Lung microvascular endothelial cell (primary cell): ENCODE measurements around the gene PCNX1. TPM values are rescaled to one million over a fixed set of nuclear protein-coding genes. Genes with fewer than 3 reads are reported as not detected.
"Not testable (repeated sequence)": the region's sequence is repeated elsewhere in the genome, so short reads cannot be mapped to it uniquely, and the experiment has no call there.

Source experiments
- DNase-seq, 2 donors: peaks; one replicate each; pipeline versions ENCODE4 v3.0.0 to v3.0.0-alpha.2; 2010; ENCODE audit warnings: low read depth in 2 of 2
- total RNA-seq: library from RNA; depleted of rRNA; stranded (reverse); fragments of >200 nt; gene quantifications from 2 replicates; pipeline ENCODE4 v1.2.1, GENCODE V29; 2014

The PCNX1 gene
- total RNA-seq, 1 donor from 2014 or later, result 31.2 TPM

GRCh38 chr14:71121711-71122110 is 214.5 kb downstream of the PCNX1 start:
- DNase-seq, result no peak

GRCh38 chr14:71122866-71123565 is 215.8 kb downstream of the PCNX1 start:
- no peak for DNase-seq

GRCh38 chr14:71123579-71124135 is 216.4 kb downstream of the PCNX1 start:
- no peak for DNase-seq

GRCh38 chr14:71129716-71130490 is 222.6 kb downstream of the PCNX1 start:
- DNase-seq, result not testable (repeated sequence)

- peak; percentile 10 to 85 for DNase-seq
These were observed 223.4 kb downstream of the PCNX1 start for GRCh38 chr14:71130491-71131179.

- DNase-seq, result no peak
These were observed 226.0 kb downstream of the PCNX1 start for GRCh38 chr14:71133296-71133695.

GRCh38 chr14:71135496-71135895 is 228.2 kb downstream of the PCNX1 start:
- no peak for DNase-seq

GRCh38 chr14:71135911-71136310 is 228.7 kb downstream of the PCNX1 start:
- no peak for DNase-seq

- DNase-seq, result no peak
These were observed 229.3 kb downstream of the PCNX1 start for GRCh38 chr14:71136386-71137060.

GRCh38 chr14:71137536-71138447 is 230.5 kb downstream of the PCNX1 start:
- DNase-seq, result peak in 1 of 2 donors; percentile 14

GRCh38 chr14:71138448-71139293 is 231.4 kb downstream of the PCNX1 start:
- DNase-seq, result peak; percentile 60 to 62

GRCh38 chr14:71139294-71139946 is 232.2 kb downstream of the PCNX1 start:
- DNase-seq, result no peak

GRCh38 chr14:71140157-71140556 is 232.9 kb downstream of the PCNX1 start:
- DNase-seq, result no peak

- DNase-seq, result peak in 1 of 2 donors; percentile 37
These were observed 234.6 kb downstream of the PCNX1 start for GRCh38 chr14:71141701-71142374.

GRCh38 chr14:71142375-71143038 is 235.2 kb downstream of the PCNX1 start:
- DNase-seq, result peak in 1 of 2 donors; percentile 94

- peak in 1 of 2 donors; percentile 71 for DNase-seq
These were observed 236.4 kb downstream of the PCNX1 start for GRCh38 chr14:71143381-71144290.

GRCh38 chr14:71147335-71147734 is 240.1 kb downstream of the PCNX1 start:
- not testable (repeated sequence) for DNase-seq
